ENCODE measurements around the gene PRDM16.

Gene PRDM16

DNA sequence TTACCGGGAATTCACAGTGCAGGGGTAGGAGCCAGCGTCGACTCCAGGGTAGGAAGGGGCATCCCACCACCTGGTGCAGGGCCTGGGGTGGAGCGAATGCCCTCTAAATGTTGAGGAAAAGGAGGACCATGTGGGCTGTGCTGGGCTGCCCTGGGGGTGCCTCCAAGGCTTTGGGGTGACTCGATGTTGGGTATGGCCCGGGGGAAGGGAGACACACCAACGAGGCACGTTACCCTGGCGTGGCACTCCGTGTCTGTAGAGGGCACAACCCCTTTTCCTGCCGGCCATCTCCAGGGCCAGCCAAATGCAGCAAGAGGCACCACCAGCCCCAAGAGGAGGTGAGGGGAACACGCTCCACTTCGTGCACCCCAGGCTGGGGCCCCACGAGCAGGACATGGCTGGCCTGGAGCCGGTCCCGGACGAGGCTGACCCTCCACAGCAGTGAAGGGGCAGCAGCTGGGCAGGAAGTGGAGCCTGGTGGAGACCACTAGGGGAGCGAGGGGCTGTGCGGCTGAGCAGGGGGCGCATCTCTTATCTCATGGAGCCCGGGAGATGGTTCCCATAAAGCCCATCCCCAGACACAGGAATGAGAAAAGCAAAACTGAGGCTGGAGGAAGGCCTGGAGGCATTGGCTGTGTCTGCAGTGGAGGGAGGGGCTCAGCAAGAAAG, 36.5 kb upstream of the PRDM16 start:
- no peak for DNase-seq

DNA sequence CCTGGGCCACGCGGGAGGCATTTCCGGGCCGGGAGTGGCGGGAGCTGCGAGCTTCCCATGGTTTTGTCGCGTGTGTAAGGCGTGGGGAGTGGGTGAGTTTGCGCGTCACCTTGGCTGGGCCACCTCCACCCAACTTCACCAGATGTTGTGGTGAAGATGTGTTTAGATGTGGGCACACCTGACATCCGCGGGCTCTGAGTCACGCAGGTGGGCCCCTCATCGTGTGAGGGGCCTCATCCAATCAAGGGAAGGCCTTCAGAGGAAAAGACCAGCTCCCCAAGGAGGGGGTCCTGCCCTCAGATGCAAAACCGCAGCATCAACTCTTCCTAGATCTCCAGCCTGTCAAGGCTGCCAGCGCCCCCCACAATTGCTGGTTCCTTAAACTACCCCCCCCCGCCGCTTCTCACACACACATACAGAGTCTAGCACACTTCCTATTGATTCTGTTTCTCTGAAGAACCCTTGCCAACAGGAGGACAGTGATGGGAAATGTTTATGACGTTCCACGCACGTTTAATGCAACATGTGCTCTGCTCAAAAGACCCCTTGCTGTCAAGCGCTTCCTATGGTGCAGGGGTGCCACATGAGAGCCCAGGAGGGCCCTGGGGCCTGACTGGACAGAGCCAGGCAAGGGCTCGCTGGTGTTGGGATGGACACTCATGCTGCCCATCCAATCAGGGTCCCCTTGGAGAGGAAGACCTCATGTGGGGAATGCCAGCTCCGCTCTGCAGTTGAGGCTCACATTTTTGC, 35.8 kb upstream of the PRDM16 start:
- DNase-seq, result no peak

DNA sequence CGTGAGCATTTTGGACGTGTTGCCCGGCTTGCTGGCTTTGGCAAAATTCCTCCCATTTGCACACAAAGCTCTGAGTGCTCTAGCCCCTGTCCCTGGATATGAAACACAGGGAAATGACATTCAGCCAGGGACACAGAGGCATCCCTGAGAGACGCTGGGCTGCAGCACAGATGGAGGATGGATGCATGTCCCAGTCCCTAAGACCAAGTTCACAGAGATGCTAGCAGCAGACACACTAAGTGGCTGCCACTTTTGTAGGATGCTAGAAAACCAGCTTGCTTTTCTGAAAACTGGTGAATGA, 35.3 kb upstream of the PRDM16 start:
- DNase-seq, result no peak

DNA sequence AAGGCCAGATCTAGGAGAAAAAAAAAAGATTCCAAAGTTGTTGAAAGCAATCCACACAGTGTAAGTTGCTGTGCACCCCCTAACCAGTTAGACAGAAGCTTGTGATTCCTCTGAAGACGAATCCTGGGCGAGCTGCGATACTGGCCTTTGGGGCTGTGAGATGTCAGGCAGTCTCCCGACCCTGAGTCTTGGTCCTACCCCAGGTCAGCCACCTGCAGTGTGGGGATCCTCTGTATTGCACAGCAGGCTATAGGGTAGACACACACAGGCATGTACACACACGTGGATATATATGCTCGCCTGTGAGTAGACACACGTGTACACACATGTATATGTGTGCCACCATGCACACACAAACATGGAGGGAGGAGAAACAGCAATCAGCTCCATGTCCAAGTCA, 34.8 kb upstream of the PRDM16 start:
- no peak for DNase-seq

DNA sequence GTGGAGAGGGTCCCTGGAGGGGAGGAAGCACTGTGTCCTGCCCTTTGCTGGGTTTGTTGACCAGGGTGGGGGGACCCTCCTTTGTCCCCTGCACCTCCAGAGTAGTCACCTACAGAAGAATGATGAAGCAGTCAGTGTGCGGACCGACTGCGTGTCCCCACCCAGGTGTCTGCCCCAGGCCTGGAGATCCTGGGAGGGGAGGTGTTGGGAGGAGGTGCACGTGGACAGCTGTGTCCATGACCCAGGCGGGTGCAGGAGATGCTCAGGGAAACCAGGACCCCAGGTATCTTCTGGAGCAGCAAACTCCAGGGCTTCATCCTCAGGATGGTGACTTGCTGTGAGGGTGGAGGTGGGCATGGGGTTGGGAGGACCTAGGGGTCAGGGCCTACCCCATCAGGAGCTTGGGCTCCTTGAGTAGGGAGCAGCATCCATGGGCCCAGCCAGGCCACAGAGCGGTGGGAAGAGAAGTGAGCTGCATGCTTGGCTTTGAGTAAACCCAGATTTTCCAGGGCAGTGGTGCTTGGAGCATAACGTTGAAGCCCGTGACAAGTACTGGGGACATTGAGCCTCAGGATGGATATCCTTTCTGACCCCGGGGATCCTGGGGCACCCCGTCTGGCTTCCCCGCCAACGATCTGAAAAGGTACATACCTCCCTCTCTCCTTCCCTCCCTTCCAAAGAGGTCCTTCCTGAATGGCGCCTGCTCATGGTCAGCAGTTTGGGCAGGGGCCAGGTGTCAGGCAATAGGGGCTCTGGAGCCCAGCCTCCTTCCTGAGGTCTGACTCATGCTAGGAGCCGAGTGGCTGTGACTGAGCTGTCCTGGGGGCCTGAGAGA, 34.1 kb upstream of the PRDM16 start:
- peak in 1 of 14 donors; percentile 42 for DNase-seq

DNA sequence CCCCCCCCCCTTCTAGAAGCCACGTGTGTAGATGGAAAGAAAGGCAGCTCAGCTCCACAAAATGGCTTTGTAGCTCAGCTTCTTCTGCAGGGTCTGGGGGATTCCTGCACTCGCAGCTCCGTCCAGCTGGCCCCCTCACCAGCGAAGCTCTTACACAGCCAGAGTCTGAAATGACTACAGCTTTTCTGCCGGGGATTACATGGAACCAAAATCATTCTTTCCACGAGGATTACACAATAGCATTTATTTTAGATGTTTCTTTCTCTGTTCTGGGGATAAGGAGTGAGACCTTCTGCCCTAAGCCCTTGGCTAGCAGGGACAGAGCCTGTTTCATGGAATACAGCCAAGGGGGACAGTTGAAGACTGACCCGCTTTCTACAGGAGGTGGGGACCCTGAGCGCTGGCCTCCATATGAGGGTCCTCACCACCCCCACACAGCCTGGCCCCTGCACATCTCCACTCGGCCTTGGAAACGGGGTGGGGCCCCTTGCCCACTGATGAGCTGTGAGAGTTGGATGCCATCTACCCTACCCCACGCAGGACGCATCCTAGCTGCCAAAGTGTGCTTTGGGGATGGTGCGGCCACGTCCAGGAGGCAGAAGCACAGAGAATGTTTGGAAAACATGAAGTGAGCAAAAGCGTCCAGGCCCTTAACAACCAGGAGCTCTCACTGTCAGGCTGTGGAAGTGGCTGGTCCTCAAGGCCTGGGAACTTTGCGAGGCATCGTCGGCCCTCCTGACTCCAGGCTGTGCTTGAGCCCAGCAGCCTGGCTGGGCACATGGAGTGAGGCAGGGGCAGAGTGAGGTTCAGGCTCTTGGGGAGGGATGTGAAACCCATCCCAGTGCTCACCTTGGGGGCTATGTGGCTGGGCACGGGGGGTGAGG, 33.2 kb upstream of the PRDM16 start:
- DNase-seq, result no peak

DNA sequence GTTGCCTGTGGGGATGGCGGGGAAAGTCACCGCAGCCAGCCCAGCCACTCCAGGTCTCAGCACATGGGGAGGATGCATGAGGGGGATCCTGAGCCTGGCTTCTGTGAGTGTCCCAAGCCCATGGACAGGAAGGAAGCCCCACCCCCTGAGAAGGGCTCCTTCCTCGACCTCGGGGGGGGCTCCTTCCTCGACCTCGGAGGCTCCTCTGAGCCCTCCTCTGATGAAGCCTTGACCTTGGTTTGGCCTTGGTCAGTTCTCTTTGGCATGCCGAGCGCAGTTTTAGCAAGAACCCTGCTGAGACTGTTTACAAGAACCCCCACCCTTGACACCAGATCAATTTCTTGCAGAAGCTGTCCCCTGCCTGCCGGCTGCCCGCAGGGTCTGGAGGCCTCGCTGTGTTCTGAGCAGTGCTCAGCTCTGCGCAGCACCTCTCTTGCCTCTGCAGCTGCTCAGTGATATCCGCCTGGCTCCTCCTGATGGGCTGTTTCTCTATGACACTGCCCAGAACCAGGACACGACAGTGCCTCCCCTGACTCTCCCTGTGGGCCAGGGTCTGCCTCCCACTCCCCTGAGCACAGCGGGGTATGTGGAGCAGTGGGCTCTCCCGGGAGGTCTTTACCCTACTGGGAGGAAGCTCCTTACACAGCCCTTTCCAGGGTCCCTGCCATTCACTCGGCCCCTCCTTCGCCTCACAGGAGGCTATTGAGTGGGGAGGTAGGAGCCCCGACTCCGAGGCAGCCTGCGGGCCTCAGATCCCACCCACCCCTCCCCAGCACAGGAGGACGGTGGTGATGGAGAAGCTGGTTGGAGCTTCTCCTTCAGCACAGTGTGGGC, 32.3 kb upstream of the PRDM16 start:
- DNase-seq, result no peak

DNA sequence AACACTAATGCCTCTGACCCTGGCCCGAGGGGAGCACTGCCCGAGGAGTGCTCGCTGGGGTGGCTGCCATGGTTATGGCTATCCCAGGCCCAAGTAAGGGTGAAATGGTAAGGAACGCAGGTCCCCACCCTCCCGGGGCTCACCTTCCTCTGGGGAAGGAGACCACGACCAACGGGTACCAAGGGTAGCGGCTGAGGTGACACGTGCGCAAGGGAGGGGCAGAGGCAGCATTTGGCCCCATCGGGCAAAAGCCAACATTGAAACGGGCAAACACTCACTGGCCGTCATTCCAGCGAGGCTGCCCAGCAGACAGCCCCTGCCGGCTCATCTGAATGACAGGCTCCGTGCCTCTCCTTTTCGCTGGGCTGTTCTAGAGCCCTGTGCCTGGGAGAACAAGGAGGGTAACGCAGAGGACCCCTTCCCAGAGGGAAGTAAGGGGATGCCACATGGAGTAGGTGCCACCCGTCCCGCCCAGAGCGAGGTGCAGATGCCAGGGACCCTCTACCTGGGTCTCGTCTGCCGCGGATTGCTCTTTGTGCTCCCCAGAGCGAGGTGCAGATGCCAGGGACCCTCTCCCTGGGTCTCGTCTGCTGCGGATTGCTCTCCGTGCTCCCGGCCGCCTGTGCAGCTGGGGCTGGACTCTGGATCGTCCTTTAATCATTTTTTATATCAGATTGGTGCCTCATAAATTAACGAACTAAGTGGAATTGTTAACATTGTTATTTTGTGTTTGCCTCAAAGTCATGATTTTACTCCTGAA, 31.5 kb upstream of the PRDM16 start:
- no peak for DNase-seq

DNA sequence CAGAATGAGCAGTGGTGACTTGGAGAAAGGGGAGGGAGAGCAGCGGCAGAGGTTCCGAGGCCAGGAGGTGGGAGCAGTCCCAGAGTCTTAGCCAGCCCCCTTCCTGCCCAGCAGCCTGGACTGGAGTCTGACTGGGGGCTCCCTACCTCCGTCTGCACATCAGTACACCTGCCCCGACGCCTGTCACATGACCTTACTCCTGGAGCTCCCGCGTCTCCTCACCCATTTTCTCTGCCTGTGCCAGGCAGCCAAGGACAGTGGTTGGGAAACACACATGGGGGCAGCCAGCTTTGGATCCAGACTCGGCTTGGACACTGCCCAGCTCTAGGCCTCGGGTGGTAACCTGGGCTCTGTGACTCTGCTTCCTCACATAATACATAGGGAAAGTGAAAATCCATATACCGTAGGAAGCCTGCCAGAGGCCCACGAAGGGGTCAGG, 30.9 kb upstream of the PRDM16 start:
- DNase-seq, result no peak

DNA sequence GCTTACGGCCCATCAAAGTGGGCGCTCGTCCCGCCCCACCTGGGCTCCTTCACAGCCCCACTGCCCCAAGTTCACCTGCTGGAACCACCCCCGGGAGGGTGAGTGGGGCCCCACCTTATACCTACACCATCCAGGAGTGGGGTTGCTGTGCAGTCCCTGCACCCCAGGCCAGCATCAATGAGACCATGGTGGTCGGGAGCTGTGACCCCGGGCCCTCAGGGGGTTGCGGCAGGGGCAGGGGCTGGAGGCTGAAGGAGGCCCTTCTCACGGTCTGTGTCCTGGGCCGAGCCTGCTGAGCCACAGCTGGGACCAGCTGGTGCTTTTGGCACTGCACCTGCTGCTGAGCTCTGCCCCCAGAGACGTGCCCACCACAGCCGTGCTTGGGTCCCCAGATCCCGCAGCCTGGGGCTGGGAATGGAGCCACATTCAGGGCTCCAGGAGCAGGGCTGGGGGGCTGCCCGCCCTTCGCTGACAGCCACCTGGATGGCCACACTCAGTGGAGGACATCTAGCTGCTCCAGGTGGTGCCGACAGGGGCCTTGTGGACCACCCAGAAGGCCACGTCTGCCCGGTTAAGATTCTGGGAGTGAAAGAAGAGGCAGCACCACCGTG, 30.3 kb upstream of the PRDM16 start:
- no peak for DNase-seq

DNA sequence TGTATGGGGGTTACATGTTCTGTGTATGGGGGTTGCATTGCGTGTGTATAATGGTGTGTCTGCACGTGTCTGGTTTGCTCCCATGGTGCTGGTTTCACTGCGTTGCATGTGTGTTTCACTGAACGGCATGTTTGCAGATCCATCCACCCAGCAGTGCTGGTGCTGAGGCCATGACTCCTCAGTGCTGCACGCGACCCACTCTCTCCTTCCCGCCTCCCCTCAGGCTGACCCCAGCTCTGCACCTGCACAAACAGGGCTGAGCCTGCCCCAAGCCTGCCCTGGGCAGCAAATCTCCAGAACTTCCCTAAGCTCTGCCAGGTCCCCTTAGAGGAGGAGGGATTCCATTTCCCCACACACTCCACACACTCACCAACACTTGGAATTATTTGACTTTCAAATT, 29.0 kb upstream of the PRDM16 start:
- DNase-seq, result no peak

DNA sequence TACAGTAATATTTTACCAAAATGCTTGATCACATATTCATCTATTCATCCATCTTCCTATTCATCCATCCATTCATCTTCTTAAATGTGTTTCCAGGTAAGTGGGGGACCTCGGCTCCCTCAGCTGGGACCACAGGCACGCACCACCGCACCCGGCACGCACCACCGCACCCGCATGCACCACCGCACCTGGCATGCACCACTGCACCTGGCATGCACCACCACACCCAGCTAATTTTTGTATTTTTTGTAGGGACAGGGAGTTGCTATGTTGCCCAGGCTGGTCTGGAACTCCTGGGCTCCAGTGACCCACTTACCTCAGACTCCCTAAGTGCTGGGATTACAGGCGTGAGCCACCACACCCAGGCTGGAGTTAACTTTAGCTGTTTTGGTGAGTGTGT, 26.5 kb upstream of the PRDM16 start:
- DNase-seq, result no peak

DNA sequence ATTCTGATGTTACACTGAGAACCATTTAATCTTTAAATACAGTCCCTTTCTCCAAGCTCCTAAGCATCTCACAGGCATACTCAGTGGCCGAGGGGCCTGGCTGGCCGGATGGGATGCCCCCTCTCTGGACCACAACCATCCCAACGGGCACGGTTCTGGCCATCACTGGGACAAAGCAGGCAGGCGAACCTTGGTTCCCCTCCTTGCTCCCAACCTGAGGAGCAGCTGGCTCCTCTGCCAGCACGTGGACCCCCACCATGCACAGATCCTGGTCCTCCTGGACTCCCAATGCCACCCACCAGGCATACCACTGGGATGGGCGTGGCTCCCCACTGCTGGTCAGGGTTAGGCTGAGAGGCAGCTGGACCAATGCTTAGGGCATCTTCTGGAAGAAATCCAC, 19.8 kb upstream of the PRDM16 start:
- DNase-seq, result no peak

DNA sequence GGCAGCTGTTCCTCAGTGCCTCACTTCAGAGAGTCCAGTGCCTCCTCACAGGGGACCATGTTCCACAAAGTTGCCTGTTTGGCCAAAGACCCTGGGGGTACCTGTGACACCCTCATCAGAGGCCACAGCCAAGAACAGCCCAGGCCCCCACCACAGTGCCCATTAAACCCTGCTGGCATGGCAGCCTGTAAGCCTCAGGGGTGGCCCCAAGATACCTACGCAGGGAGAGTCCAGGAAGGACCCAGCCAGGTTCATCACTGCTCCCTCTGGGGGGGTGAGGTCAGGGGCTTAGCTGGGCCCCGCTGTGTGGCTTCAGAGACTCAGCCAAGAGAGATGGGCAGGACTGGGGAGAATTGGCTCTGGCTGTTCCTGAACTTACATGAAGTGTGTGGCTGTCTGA, 19.1 kb upstream of the PRDM16 start:
- no peak for DNase-seq

DNA sequence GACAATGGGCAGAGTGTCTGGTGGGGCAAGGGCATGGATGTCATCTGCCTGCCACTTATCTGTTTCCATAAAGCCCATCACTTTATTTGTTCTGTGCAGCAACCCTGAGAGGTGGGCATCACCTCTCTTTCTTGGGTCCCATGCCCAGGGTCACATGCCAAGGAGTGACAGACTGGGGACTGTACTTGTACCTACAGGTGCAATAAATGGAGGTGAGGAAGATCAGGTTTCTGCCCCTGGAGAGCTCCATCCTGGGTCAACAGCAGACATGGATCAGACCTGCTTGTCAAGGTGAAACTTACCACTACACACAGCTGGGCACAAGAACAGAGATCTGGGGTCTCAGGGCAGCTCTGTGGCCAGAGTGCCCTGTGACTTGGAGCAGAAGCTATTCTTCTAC, 18.4 kb upstream of the PRDM16 start:
- DNase-seq, result no peak

DNA sequence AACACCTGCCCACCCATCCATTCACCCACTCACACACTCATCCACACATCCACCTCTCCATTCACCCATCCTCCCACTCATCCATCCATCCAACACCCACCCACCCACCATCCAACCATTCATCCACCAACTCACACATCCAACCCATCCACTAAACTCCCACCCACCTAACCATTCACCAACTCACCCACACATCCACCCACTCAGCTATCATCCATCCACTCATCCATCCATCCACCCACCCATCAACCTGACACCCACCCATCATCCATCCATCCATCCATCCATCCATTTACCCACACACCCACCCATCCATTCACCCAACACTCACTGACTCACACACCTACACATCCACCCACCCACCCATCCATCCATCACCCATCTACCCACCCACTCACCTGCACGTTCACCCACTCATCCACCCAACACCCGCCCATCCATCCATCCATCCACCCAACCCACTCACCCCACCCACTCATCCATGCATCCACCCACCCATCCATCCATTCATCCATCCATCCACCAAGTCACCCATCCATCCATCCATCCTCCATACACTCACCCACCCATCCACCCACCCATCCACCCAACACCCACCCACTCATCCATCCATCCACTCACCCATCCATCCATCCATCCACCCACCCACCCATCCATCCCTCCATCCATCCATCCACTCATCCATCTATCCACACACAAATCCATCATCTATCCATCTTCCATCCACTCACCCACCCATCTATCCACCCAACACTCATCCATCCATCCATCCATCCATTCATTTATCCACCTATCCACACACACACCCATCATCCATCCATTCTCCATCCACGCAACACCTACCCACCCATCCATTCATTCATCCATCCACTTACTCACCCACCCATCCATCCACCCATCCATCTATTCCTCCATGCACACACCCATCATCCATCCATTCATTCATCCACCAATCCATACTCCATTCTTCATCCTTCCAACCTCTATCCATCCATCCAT, 17.4 kb upstream of the PRDM16 start:
- no peak for DNase-seq

DNA sequence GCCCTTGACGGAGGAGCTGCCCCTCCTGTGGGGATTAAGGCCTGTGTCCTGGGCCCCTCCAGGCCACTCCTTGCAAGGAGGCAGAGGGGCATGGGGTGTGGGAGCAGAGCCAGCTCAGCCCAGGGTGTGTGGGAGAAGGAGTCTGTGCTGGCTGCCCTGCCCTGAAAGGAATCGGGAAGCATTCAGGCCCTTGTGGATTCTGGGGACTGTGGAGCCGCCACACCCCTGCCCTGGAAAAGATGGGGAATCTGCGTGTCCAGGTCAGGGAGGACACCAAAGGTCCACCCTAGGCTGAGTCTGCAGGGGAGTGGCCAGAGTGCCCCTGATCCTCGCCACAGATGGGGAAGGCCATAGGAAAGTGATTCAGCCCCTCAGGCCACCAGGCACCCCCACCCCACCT, 16.5 kb upstream of the PRDM16 start:
- no peak for DNase-seq

DNA sequence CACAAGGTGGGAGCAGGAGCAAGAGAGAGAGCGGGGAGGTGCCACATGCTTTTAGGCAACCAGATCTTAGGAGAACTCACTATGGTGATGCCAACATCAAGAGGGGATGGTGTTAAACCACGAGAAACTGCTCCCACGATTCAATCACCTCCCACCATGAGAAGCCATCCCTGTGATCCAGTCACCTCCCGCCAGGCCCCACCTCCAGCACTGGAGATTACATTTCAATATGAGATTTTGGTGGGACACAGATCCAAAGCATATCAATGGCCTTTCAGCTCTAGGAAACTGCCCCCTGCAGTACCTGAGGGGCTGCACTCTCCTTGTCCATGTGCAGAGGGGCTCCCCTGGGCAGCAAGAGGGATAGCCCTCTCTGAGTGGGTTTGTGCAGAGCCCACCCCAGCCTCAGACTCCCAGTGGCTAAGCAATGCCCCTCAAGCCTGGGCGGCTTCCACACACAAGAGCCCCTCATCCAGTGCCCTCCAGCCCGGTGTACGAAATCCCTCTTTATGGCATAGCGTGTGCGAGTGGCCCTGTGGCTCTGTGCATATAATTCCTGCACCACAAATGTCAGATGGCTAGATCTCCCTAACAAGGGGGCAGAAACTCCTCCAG, 15.5 kb upstream of the PRDM16 start:
- DNase-seq, result no peak

DNA sequence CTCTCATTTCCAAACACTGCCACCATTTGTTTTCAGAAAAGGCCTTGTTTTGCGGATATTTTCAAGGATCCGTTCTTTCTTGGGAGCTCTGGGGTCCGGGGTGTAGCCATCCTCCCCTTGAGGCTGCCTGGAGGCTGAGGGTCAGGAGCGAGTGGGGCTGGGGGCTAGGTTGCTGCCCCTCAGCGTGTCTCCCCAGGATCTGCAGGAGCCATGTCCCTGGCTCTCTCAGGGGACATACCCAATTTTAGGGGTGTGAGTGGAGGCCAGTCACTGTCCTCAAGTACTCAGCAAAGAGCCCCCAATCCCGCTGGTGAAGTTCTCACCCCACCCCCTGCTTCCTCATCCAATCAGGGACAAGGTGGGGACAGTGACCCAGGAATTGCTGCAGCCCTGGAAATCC, 15.0 kb upstream of the PRDM16 start:
- no peak for DNase-seq

Data from C1 segment of cervical spinal cord (tissue), 14 donors.